ENCODE results near the gene DGKD.

The DGKD gene

DNA sequence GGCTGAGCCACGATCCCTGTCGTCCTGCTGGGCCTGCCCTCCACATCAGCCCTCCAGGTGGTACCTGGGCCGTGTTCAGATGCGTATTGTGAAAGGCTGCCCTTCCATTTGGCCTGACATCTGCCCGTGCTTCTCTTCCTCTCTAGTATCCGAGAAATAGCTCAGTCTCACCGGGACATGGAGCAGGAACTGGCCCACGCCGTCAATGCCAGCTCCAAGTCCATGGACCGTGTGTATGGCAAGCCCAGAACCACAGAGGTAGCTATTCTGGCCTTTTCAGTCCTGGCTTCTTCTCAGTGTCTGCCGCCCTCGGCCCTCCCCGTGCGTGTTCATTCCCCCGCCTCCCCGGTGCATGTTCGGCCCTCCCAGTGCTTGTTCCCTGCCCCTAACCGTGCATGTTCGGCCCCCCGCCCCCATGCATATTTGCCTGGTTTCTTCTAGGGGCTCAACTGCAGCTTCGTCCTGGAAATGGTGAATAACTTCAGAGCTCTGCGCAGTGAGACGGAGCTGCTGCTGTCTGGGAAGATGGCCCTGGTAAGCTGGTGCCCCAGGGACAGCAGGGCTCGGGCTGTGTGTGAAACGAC is 108.0 kb downstream of the DGKD start:
- Mint-ChIP-seq H3K27me3 (no peaks in the 10 kb centered on the region), H3K9me3 (no peaks in the 10 kb centered on the region), H3K4me1 (peaks cover 3% of the 10 kb centered on the region), H3K4me3 (no peak overlapping the region), H3K27ac (no peak overlapping the region)
- no peak for ATAC-seq
- no peak for DNase-seq

DNA sequence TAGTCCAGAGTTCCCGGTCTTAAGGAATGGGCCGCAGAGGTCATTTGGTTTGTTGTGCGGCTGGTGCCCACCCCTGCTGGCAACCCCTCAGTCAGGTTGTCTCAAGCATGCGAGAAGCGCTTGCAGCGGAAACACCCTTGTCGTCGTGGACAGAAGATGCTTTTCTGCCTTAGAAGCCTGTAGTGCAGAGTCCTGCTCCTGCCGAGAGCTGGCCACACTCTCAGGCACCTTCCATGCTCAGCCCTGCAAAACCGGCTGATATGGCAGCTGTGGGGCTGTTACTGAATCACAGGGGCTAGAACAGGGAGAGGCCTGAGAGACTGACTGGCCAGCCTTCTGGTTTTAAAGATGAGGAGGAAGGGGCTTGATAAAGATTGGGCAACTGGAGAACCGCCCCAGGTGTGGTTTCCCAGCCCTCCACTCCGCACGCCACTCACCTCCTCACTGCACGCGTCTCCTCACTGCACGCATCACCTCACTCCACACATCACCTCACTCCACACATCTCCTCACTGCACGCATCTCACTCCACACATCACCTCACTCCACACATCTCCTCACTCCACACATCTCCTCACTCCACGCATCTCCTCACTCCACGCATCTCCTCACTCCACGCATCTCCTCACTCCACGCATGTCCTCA is 108.7 kb downstream of the DGKD start:
- H3K4me1 Mint-ChIP-seq: peaks cover 4% of the 10 kb centered on the region
- H3K27me3 Mint-ChIP-seq: no peaks in the 10 kb centered on the region
- H3K4me3 Mint-ChIP-seq: no peak overlapping the region
- ATAC-seq (no peak), DNase-seq (no peak)
- H3K27ac Mint-ChIP-seq: no peak overlapping the region
- no peaks in the 10 kb centered on the region for H3K9me3 Mint-ChIP-seq

DNA sequence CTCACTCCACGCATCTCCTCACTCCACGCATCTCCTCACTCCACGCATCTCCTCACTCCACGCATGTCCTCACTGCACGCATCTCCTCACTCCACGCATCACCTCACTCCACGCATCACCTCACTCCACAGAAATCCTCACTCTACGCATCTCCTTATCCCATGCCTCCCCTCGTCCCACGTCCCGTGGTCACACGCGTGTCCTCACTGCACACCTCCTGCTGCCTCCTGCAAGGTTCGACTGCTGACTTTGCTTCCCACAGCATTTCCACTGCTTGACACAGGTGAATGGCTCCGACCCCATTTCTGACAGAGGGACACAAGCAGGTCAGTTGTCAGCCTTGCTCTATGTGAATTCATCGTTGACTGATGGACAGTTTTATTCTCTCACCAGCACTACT is 109.3 kb downstream of the DGKD start:
- no peaks in the 10 kb centered on the region for H3K27me3 Mint-ChIP-seq
- no peak overlapping the region for H3K4me3 Mint-ChIP-seq

DNA sequence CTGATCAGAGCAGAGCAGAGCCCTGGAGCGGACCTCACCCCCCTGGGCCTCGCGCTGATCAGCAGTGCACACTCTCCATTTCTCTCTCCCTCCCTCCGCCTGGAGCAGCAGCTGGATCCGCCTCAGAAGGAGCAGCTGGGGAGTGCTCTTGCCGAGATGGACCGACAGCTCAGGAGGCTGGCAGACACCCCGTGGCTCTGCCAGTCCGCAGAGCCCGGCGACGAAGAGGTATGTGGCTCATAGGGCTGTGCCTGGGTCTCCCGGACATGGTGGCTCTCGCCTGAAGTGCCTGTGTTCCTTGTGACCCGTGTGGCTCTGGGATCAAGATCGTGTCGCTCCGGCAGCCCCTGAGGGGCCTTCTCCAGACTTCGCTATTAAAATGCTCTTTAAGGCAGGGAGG is 109.8 kb downstream of the DGKD start:
- DNase-seq: no peak
- H3K4me1 Mint-ChIP-seq: peaks cover 4% of the 10 kb centered on the region
- H3K27ac Mint-ChIP-seq: peak overlapping the region in 1 of 2 donors; percentile 1
- no peaks in the 10 kb centered on the region for H3K27me3 Mint-ChIP-seq
- H3K9me3 Mint-ChIP-seq: no peaks in the 10 kb centered on the region
- no peak overlapping the region for H3K4me3 Mint-ChIP-seq
- no peak for ATAC-seq

More for the DNA sequence above, 109.3 kb downstream of the DGKD start:
- DNase-seq (no peak), ATAC-seq (no peak)
- Mint-ChIP-seq H3K4me1 (peaks cover 4% of the 10 kb centered on the region), H3K27ac (peak overlapping the region in 1 of 2 donors; percentile 1), H3K9me3 (no peaks in the 10 kb centered on the region)

DNA sequence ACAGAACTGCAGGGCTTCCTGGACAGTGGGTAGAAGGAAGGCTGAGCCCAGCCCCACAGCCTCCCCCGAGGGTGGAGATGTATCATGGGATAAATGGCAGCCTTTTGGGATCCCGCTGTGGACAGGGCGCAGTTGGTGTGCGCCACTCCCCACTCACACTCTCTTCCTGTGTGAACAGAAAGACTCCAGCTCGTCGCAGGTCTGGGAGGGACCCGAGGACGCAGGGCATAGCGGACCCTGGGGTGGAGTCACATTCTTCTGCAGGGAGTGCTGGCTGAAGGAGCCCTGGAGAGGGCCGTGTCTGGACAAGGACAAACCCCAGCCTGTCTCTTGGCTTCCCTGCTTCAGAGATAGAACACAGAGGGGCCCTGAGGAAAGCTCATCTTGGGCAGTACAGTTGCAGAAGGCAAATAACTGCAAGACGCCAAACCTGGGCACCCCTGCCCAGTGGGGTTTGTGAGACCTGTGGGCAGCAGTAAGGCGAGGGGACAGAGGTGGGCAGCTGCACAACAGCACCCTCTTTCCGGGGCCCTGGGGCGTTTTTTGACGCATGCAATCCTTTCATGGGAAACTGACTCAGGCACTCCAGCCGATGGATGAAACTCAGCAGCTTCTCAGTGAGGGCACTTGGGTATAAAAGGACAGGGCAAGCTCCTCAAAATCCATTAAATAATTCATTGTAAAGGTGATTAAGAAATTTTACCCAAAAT is 110.4 kb downstream of the DGKD start:
- ATAC-seq (no peak), DNase-seq (no peak)
- Mint-ChIP-seq H3K9me3 (no peaks in the 10 kb centered on the region), H3K4me3 (no peak overlapping the region), H3K27ac (no peak overlapping the region), H3K4me1 (peaks cover 4% of the 10 kb centered on the region), H3K27me3 (no peaks in the 10 kb centered on the region)

DNA sequence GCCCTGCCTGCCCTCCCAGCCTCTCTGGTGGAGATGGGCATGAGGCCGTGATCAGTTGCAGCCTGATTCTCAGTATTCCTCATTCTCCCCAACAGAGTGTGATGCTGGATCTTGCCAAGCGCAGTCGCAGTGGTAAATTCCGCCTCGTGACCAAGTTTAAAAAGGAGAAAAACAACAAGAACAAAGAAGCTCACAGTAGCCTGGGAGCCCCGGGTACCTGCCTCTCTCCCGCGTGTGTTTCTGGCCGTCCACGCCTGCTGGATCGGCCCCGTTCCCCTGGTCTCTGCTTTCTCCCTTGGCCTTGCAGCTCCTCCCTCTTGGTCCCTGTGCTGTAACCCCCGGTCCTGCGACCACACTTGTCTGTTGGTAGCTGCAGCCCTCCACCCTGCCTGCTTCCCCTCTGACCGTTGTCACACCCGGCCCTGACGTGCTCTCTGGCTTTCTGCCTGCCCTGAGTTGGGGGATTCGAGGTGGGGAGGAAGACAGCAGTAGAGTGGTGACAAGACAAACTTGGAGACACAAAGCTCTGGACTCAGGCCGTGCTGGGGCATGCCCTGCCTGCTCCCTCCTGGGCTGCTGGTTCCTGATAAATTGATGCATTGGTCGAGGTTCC is 112.8 kb downstream of the DGKD start:
- Mint-ChIP-seq H3K9me3 (no peaks in the 10 kb centered on the region), H3K4me1 (peaks cover 4% of the 10 kb centered on the region), H3K4me3 (no peak overlapping the region), H3K27ac (peak overlapping the region; percentile 71 to 92), H3K27me3 (no peaks in the 10 kb centered on the region)
- DNase-seq (no peak), ATAC-seq (no peak)

DNA sequence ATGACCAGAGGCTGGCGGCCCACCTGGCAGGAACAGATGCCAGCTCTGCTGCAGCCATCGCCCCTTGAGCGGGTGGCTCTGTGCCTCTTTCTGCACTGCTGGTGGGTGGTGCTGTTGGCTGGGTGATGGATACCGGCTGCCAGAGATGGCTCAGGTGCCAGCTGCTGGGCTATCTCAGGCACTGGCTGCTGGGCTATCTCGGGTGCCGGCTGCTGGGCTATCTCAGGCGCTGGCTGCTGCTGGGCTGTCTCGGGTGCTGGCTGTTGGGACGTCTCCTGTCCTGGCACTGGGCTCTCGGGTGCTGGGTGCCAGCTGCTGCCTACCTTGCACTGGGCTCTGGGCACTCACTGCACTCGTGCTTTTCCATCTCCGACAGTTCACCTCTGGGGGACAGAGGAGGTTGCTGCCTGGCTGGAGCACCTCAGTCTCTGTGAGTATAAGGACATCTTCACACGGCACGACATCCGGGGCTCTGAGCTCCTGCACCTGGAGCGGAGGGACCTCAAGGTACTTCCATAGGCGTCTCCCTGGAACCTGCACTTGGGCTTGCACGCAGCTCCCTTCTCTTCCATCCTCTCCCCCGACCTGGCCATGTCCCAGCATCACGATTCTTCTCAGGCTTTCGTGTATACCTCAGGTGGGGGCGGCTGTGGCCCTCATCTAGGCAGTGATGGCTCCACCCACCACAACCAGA is 113.9 kb downstream of the DGKD start:
- H3K9me3 Mint-ChIP-seq: peaks cover 0 to 6% of the 10 kb centered on the region in 2 donors
- H3K27me3 Mint-ChIP-seq: no peaks in the 10 kb centered on the region
- peaks cover 4% of the 10 kb centered on the region for H3K4me1 Mint-ChIP-seq
- no peak overlapping the region for H3K4me3 Mint-ChIP-seq
- ATAC-seq: no peak
- peak overlapping the region; percentile 20 to 31 for H3K27ac Mint-ChIP-seq
- no peak for DNase-seq

DNA sequence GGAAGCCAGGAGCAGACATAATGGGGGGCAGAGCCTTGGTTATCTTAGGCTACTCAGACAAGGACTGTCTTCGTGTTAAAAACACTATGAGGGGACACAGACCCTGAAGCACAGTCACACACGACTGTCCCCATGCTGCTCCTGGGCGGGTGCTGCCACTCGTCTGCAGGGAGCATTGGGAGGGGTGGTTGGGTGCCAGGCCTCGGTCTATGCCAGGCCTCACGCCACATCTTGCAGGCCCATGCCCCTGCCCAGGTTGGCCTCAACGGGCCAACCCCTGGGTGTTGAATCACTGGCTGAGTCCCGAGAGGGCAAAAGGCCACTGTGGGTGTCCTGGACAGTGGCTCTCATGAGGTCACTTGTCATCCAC is 114.4 kb downstream of the DGKD start:
- Mint-ChIP-seq H3K27ac (peak overlapping the region in 1 of 2 donors; percentile 14), H3K27me3 (no peaks in the 10 kb centered on the region), H3K4me3 (no peak overlapping the region), H3K4me1 (peaks cover 4% of the 10 kb centered on the region), H3K9me3 (peaks cover 0 to 6% of the 10 kb centered on the region in 2 donors)
- DNase-seq: no peak
- no peak for ATAC-seq

DNA sequence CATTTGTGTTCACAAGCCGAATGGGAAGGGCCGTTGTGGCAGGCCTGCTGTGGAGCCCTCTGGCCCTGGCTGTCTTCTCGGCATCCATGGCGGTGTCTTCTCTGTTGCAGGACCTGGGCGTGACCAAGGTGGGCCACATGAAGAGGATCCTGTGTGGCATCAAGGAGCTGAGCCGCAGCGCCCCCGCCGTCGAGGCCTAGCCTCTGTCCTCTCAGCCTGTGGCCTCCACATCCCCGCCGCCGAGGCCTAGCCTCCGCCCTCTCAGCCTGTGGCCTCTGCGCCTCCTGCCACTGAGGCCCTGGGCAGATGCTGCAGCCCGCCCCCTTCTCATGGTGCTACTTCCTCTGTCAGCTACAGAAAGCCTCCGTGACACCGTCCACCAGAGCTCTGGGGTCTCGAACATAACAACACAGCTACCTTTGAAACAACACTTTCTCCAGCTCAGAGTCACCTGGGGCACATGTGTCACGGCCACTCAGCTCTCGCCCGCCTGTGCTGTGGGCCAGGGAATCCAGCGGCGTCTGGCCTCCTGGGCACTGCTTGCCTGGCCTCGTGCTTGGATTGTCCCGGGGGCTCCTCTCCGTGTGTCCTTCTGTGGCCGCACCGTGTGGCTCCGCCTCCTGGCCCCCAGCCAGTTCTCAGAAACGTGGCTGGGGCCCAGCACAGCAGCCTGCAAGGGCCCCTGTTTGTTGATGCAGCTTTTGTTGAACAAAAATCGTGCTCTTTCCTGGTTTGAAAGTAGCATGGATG is 115.1 kb downstream of the DGKD start:
- DNase-seq (no peak), ATAC-seq (no peak)
- peak overlapping the region in 1 of 2 donors; percentile 74 for H3K27ac Mint-ChIP-seq
- peaks cover 0 to 6% of the 10 kb centered on the region in 2 donors for H3K9me3 Mint-ChIP-seq
- H3K4me1 Mint-ChIP-seq: peaks cover 4% of the 10 kb centered on the region
- no peaks in the 10 kb centered on the region for H3K27me3 Mint-ChIP-seq
- no peak overlapping the region for H3K4me3 Mint-ChIP-seq

DNA sequence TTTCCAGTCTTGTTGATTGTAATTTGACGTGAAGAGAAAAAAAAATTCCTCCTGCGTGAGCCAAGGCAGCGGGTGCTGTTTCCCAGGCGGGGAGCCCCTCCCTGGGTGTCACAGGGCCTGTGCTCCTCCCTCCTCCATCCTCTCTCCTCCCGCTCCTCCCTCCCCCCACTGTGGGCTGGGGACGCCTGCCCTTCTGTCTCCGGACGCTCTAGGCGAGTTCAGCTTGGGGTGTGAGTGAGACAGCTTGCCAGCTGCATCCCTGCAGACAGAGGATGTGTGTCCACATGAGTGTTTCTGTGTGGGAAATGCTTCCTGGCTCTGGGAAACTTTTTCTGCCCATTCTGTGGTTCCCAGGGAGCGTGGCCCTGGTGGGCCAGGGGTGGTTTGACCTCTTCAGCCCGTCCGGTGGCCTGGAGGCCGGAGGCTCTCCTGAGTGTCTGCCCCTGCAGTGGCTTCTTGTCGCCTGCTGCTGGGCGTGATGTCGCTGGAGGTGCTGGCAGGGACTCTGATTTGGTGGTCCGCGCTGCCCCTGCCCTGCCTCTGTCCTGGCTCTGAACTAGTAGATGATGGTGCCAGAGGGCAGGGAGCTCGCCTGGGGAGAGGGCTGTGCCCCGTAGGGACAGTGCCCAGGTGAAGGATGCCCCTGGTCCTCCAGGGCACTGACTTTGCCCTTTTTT is 115.9 kb downstream of the DGKD start:
- no peak for DNase-seq
- H3K4me3 Mint-ChIP-seq: no peak overlapping the region
- H3K27me3 Mint-ChIP-seq: no peaks in the 10 kb centered on the region
- peaks cover 4% of the 10 kb centered on the region for H3K4me1 Mint-ChIP-seq
- no peak for ATAC-seq
- peaks cover 0 to 6% of the 10 kb centered on the region in 2 donors for H3K9me3 Mint-ChIP-seq
- H3K27ac Mint-ChIP-seq: no peak overlapping the region

DNA sequence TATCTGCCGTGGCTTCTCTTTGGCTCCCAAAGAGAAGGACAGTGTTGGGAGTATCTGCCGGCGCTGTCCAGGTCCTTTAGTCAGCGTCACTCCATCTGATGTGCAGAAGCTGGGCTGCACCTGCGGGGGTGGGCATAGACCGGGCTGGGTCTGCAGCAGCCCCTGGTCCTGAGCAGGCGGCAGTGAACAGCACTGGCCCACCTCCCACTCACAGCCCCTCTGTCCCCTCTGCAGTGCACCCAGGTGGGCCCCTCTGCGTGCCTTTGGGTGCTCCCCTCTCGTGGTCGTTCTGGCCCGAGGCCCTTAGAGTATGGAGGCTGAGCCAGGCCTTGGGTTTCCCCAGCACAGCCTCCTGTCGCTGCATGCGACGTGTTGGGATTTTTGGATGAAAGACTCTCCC is 116.5 kb downstream of the DGKD start:
- DNase-seq: no peak
- Mint-ChIP-seq H3K27ac (peak overlapping the region in 1 of 2 donors; percentile 6), H3K27me3 (no peaks in the 10 kb centered on the region), H3K9me3 (peaks cover 0 to 6% of the 10 kb centered on the region in 2 donors), H3K4me3 (no peak overlapping the region), H3K4me1 (peaks cover 4% of the 10 kb centered on the region)
- ATAC-seq: no peak

DNA sequence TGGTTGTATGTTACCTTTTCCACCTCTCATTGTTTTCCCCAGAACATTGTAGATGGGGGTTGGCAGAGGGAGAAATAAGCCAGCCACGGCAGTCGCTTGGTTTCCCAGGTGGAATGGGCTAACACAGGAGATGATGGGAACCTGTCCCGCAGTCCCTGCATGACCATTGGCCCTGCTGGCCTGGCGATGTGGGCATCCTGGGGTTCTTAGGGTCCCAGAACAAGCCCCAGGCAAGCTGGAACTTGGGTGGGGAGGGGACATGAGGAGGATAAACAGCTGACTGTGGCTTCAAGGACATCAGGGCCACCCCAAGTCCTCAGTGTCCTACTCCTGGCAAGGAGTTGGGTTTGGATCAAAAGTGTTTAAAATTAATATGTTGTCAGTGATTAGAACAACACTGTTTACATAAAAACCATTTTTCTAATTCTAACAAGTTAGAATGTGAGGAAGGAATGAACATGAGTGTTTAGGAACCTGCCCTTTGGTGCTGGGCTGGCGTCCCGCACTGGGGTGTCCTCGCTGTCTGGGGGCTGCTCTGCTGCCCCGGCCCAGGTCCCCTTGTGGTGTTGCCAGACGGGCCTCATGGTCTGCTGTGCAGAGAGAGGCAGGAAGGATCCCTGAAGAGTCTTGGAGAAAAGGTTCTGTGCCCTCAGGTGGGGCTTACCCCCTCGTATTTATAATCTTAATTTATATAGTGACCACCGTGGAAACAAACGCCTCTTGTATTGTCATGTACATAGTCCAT is 117.2 kb downstream of the DGKD start:
- Mint-ChIP-seq H3K27me3 (no peaks in the 10 kb centered on the region), H3K9me3 (peaks cover 0 to 6% of the 10 kb centered on the region in 2 donors), H3K27ac (peak overlapping the region in 1 of 2 donors; percentile 6), H3K4me3 (no peak overlapping the region), H3K4me1 (peaks cover 4% of the 10 kb centered on the region)
- ATAC-seq (no peak), DNase-seq (no peak)

DNA sequence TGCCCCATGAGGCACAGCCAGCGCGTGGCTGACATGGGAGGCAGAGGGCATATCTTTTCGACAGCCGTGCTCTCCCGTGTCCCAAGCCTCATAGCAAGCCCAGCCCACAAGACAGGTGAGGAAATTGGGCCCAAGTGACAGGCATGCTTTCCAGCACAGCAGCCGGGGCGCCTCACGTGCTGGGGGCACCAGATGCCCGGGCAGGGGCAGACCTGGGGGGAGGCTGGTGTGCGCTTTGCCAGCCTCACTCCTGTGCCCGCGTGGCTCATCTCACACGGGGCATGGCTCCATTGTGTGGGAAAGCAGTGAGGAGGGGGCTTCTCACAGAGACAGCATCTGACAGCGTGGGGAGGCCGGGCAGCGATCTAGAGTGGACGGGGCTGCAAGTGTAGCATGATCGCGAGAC is 119.1 kb downstream of the DGKD start:
- no peak overlapping the region for H3K27ac Mint-ChIP-seq
- no peaks in the 10 kb centered on the region for H3K4me1 Mint-ChIP-seq
- H3K9me3 Mint-ChIP-seq: peaks cover 0 to 6% of the 10 kb centered on the region in 2 donors
- H3K4me3 Mint-ChIP-seq: no peak overlapping the region
- no peaks in the 10 kb centered on the region for H3K27me3 Mint-ChIP-seq
- ATAC-seq: peak; percentile 16
- no peak for DNase-seq

DNA sequence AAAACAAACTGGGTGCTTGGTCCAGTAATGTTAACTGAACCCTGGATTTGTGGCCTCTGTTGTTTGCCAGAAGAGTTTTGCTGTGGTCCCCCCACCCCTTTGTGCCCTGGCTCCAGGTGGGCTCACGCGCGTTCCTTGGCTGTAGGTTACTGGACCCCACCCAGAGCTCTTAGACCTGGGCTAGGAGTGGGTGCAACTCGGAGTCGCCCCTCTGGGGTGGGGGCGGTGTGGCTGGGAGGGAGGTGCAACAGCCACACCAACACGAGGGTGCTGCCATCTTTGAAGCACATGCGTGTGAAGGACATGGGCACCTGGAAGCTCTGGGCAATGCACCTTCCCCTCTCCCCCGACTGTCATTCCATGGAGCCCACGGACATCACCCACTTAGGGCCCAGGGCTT is 119.6 kb downstream of the DGKD start:
- Mint-ChIP-seq H3K27ac (peak overlapping the region in 1 of 2 donors; percentile 80), H3K27me3 (no peaks in the 10 kb centered on the region), H3K9me3 (peaks cover 0 to 6% of the 10 kb centered on the region in 2 donors), H3K4me1 (no peaks in the 10 kb centered on the region), H3K4me3 (no peak overlapping the region)
- DNase-seq (no peak), ATAC-seq (peak; percentile 4)

All from stimulated activated naive CD8-positive, alpha-beta T cell treated with anti-CD3 and anti-CD28 coated beads, Interleukin-15, amount 100 ng/mL, for 72 hours (primary cell).